A549 (cell line): ENCODE measurements around the gene UBA7. TPM values are rescaled to one million over a fixed set of nuclear protein-coding genes. Genes with fewer than 3 reads are reported as not detected.

Experiments used
- ATAC-seq, 2 experiments: fragments of 200-7000 bp in 1 of 2; fragments of >200 bp in 1 of 2; cut with Nextera tagmentation in 1 of 2; cut with Tn5 transposase in 1 of 2; 3 replicates each; pipeline versions ENCODE4 v1.8.0 to v1.9.1; 2018 to 2020; ENCODE audit warnings: mild to moderate bottlenecking in 1 of 2, moderate library complexity in 1 of 2
- CTCF ChIA-PET: fragments of 300-600 bp; sonication (Branson Sonifier 250); formaldehyde crosslinking; extraction: SDS; loops from one replicate; lab custom pipeline; 2021; ENCODE audit warnings: antibody characterized with exemption, inconsistent platforms; lab: Yijun Ruan, JAX
- POLR2A ChIA-PET: fragments of 350-600 bp; formaldehyde crosslinking; extraction: SDS; loops from one replicate; lab custom pipeline; 2021; ENCODE audit warnings: antibody characterized with exemption, inconsistent platforms; lab: Yijun Ruan, JAX
- DNase-seq, 2 experiments: peaks; one replicate each; pipeline versions ENCODE4 v3.0.0 to v3.0.0-alpha.2; 2011 to 2016; ENCODE audit warnings: low read depth in 1 of 2, low spot score in 1 of 2
- FAIRE-seq: peaks from 2 replicates; lab custom pipeline; 2011; peaks lifted over from hg19 to GRCh38; lab: Jason Lieb, UNC
- H3K27ac ChIP-seq, 2 experiments: fragments of >200 bp; sonication (Bioruptor Twin); formaldehyde crosslinking; 3 replicates each; pipeline ENCODE4 v1.5.1; 2016 to 2017
- H3K4me1 ChIP-seq: fragments of >200 bp; sonication (Bioruptor Twin); formaldehyde crosslinking; 3 replicates; pipeline ENCODE4 v1.6.1; 2016
- H3K4me2 ChIP-seq: fragments of >200 bp; sonication (Bioruptor Twin); formaldehyde crosslinking; 3 replicates; pipeline ENCODE4 v1.6.1; 2016
- H3K4me3 ChIP-seq: fragments of >200 bp; sonication (Bioruptor Twin); formaldehyde crosslinking; 3 replicates; pipeline ENCODE4 v1.5.1; 2016
- H3K9me3 ChIP-seq: fragments of >200 bp; sonication (Bioruptor Twin); formaldehyde crosslinking; 3 replicates; pipeline ENCODE4 v1.6.1; 2016
- BHLHE40 ChIP-seq: IDR thresholded peaks from 2 replicates; pipeline ENCODE4 v1.6.1; 2012; ENCODE audit warnings: low read depth, low read length, inconsistent platforms
- CBX2 ChIP-seq: fragments of 200-600 bp; sonication (generic); IDR thresholded peaks from 2 replicates; pipeline ENCODE4 v1.6.1; 2016; ENCODE audit warnings: low read depth, mild to moderate bottlenecking, borderline replicate concordance
- CBX8 ChIP-seq: fragments of 200-600 bp; sonication (generic); IDR thresholded peaks from 2 replicates; pipeline ENCODE4 v1.6.1; 2016
- CEBPB ChIP-seq, 2 experiments: fragments of >200 bp in 1 of 2; sonication (Bioruptor Twin) in 1 of 2; formaldehyde crosslinking in 1 of 2; IDR thresholded peaks; 2 replicates each; pipeline ENCODE4 v1.6.1; 2012 to 2016
- CHD4 ChIP-seq: fragments of 200-600 bp; sonication (generic); IDR thresholded peaks from 2 replicates; pipeline ENCODE4 v1.6.1; 2016; ENCODE audit warnings: antibody characterized with exemption, mild to moderate bottlenecking, borderline replicate concordance
- EHMT2 ChIP-seq: fragments of 200-600 bp; sonication (generic); IDR thresholded peaks from 2 replicates; pipeline ENCODE4 v1.6.1; 2016; ENCODE audit warnings: antibody characterized with exemption, low read depth, mild to moderate bottlenecking, moderate library complexity
- EP300 ChIP-seq, 2 experiments: fragments of >200 bp; sonication (Bioruptor Twin); formaldehyde crosslinking; IDR thresholded peaks; 2 replicates in 1 of 2; 3 replicates in 1 of 2; pipeline ENCODE4 v1.6.1; 2016 to 2017
- FOSB ChIP-seq: fragments of 250-450 bp; sonication (Bioruptor Pico); IDR thresholded peaks from 2 replicates; pipeline ENCODE4 v1.5.0; 2020; ENCODE audit warnings: mild to moderate bottlenecking, moderate library complexity
- FOXS1 ChIP-seq: fragments of 250-450 bp; sonication (Bioruptor Pico); IDR thresholded peaks from 2 replicates; pipeline ENCODE4 v1.5.0; 2020; ENCODE audit warnings: mild to moderate bottlenecking, moderate library complexity
- GATA3 ChIP-seq: IDR thresholded peaks from 2 replicates; pipeline ENCODE4 v1.6.1; 2012; ENCODE audit warnings: borderline replicate concordance
- HES2 ChIP-seq: fragments of >200 bp; sonication (Bioruptor Twin); formaldehyde crosslinking; IDR thresholded peaks from 2 replicates; pipeline ENCODE4 v1.6.1; 2016
- HEYL ChIP-seq: fragments of 250-450 bp; sonication (Bioruptor Pico); IDR thresholded peaks from 2 replicates; pipeline ENCODE4 v1.8.0; 2021; ENCODE audit warnings: mild to moderate bottlenecking, moderate library complexity
- HOXA7 ChIP-seq: fragments of 250-450 bp; sonication (Bioruptor Pico); IDR thresholded peaks from 2 replicates; pipeline ENCODE4 v1.5.0; 2020; ENCODE audit warnings: mild to moderate bottlenecking, moderate library complexity
- HOXB13 ChIP-seq: fragments of 250-450 bp; sonication (Bioruptor Pico); IDR thresholded peaks from 2 replicates; pipeline ENCODE4 v1.5.0; 2020; ENCODE audit warnings: low read depth, mild to moderate bottlenecking, moderate library complexity
- HOXB5 ChIP-seq: fragments of 250-450 bp; sonication (Bioruptor Pico); IDR thresholded peaks from 2 replicates; pipeline ENCODE4 v1.5.0; 2020; ENCODE audit warnings: mild to moderate bottlenecking, moderate library complexity
- JUNB ChIP-seq: fragments of >200 bp; sonication (Bioruptor Twin); formaldehyde crosslinking; IDR thresholded peaks from 2 replicates; pipeline ENCODE4 v1.6.1; 2016
- KDM5A ChIP-seq: fragments of 200-600 bp; sonication (generic); IDR thresholded peaks from 2 replicates; pipeline ENCODE4 v1.6.1; 2016; ENCODE audit warnings: antibody characterized with exemption, mild to moderate bottlenecking
- MAX ChIP-seq: IDR thresholded peaks from 2 replicates; pipeline ENCODE4 v1.6.1; 2012
- MYC ChIP-seq: IDR thresholded peaks from 2 replicates; pipeline ENCODE4 v1.6.1; 2012; ENCODE audit warnings: mild to moderate bottlenecking, inconsistent platforms, low read length, improper control_type of control experiment, borderline replicate concordance
- NFE2L2 ChIP-seq: fragments of 150-350 bp; conservative IDR thresholded peaks from 2 replicates; pipeline ENCODE4 v1.6.1; 2014; ENCODE audit warnings: low read length
- NPAS2 ChIP-seq: fragments of 250-450 bp; sonication (Bioruptor Pico); IDR thresholded peaks from 2 replicates; pipeline ENCODE4 v1.8.0; 2022; ENCODE audit warnings: mild to moderate bottlenecking, moderate library complexity, borderline replicate concordance
- NR3C1 ChIP-seq: fragments of >200 bp; sonication (Bioruptor Twin); formaldehyde crosslinking; IDR thresholded peaks from 3 replicates; pipeline ENCODE4 v1.6.1; 2017
- PHF8 ChIP-seq: fragments of 200-600 bp; sonication (generic); IDR thresholded peaks from 2 replicates; pipeline ENCODE4 v1.6.1; 2016; ENCODE audit warnings: low read depth, mild to moderate bottlenecking, antibody characterized with exemption, moderate library complexity, borderline replicate concordance
- POLR2A ChIP-seq: IDR thresholded peaks from 2 replicates; pipeline ENCODE4 v1.6.1; 2012; ENCODE audit warnings: mild to moderate bottlenecking, low read length
- POLR2AphosphoS2 ChIP-seq: conservative IDR thresholded peaks from 2 replicates; pipeline ENCODE4 v1.6.1; 2012; ENCODE audit warnings: low read length, improper control_type of control experiment, inconsistent platforms
- RAD21 ChIP-seq, 2 experiments: fragments of >200 bp in 1 of 2; sonication (Bioruptor Twin) in 1 of 2; formaldehyde crosslinking in 1 of 2; IDR thresholded peaks in 1 of 2; conservative IDR thresholded peaks in 1 of 2; 2 replicates in 1 of 2; 3 replicates in 1 of 2; pipeline ENCODE4 v1.6.1; 2012 to 2018; ENCODE audit warnings: inconsistent platforms in 1 of 2
- RFX5 ChIP-seq: fragments of 450-650 bp; IDR thresholded peaks from 2 replicates; pipeline ENCODE4 v1.7.1; 2014; ENCODE audit warnings: antibody characterized with exemption, mild to moderate bottlenecking, moderate library complexity
- RNF2 ChIP-seq: fragments of 200-600 bp; sonication (generic); IDR thresholded peaks from 2 replicates; pipeline ENCODE4 v1.6.1; 2016; ENCODE audit warnings: low read depth, mild to moderate bottlenecking, antibody characterized with exemption, moderate library complexity, borderline replicate concordance
- SREBF2 ChIP-seq: fragments of 450-650 bp; IDR thresholded peaks from 2 replicates; pipeline ENCODE4 v1.6.1; 2014; ENCODE audit warnings: mild to moderate bottlenecking, moderate library complexity
- TFCP2L1 ChIP-seq: fragments of 250-450 bp; sonication (Bioruptor Pico); IDR thresholded peaks from 2 replicates; pipeline ENCODE4 v1.5.0; 2021; ENCODE audit warnings: mild to moderate bottlenecking
- TP53 ChIP-seq: fragments of 250-450 bp; sonication (Bioruptor Pico); IDR thresholded peaks from 2 replicates; pipeline ENCODE4 v1.5.0; 2021; ENCODE audit warnings: mild to moderate bottlenecking, moderate library complexity
- USF2 ChIP-seq: fragments of 450-650 bp; IDR thresholded peaks from 2 replicates; pipeline ENCODE4 v1.6.1; 2014; ENCODE audit warnings: antibody characterized with exemption
- ZNF302 ChIP-seq: fragments of 250-450 bp; sonication (Bioruptor Pico); IDR thresholded peaks from 2 replicates; pipeline ENCODE4 v1.9.0; 2021; ENCODE audit warnings: inconsistent platforms, mild to moderate bottlenecking, moderate library complexity
- ZSCAN20 ChIP-seq: fragments of 250-450 bp; sonication (Bioruptor Pico); IDR thresholded peaks from 2 replicates; pipeline ENCODE4 v1.8.0; 2022; ENCODE audit warnings: mild to moderate bottlenecking, moderate library complexity
- WGBS: methylation state at CpG from one replicate; pipeline ENCODE4 v1.1.6; 2017; ENCODE audit errors: missing lambda C conversion rate; 5-methylcytosine and 5-hydroxymethylcytosine counted together
- polyA plus RNA-seq, 4 experiments: library from polyadenylated mRNA; depleted of rRNA in 3 of 4; stranded (reverse); fragments of >200 nt; fragmentation: RNase III in 1 of 4; extraction: RNeasy Plus Mini Kit Qiagen cat#74134 plus additional on column Dnase treatment in 1 of 4; gene quantifications; 2 replicates in 3 of 4; 3 replicates in 1 of 4; pipeline ENCODE4 v1.2.3, GENCODE V29; 2011 to 2017

Gene UBA7
- polyA plus RNA-seq, 2 of the 4 experiments (the other 2 are of a cell fraction): 0.22 to 0.54 TPM

- Histone ChIP-seq H3K4me1 (peaks cover 11% of the 10 kb centered on the region), H3K4me3 (no peak overlapping the region), H3K4me2 (no peak overlapping the region), H3K27ac (peak overlapping the region in 1 of 2 experiments; percentile 93; a peak in 3 of 6 replicates), H3K9me3 (no peaks in the 10 kb centered on the region)
- WGBS: 94% methylated on average over 5 of the region's 5 CpGs
- no peak for ATAC-seq
- no peak for DNase-seq
- TF ChIP-seq HOXA7 (CRISPR knock-in tag): no peak
- TF ChIP-seq CBX8: no peak
- no peak for TF ChIP-seq ZNF302
- ChIA-PET POLR2A (no interaction called here), CTCF (interaction anchor here (1.3 to 2.0 kb wide), 2 partner anchors 16 to 52 kb away, joined by 5 to 11 read pairs; partner anchors contain the start of gene INKA1)
- FAIRE-seq: no peak
Observed at GRCh38 chr3:49787536-49787935, 26.2 kb downstream of the UBA7 start.

GRCh38 chr3:49787182-49787464 is 26.6 kb downstream of the UBA7 start:
- TF ChIP-seq FOSB (CRISPR knock-in tag): no peak
- no peak for TF ChIP-seq NFE2L2
- no peak for TF ChIP-seq TFCP2L1 (CRISPR knock-in tag)
- no peak for TF ChIP-seq NR3C1
- no peak for TF ChIP-seq HEYL (CRISPR knock-in tag)
- TF ChIP-seq EP300 (IDR thresholded peaks at IDR 0.05): no peak
- no peak for FAIRE-seq
- Histone ChIP-seq H3K4me3 (peak overlapping the region; percentile 82; the same call in 1 of the 3 replicates), H3K4me1 (peaks cover 11% of the 10 kb centered on the region), H3K4me2 (peak overlapping the region; percentile 96), H3K9me3 (no peaks in the 10 kb centered on the region), H3K27ac (peak overlapping the region; percentile 87 to 93)
- ChIA-PET POLR2A (no interaction called here), CTCF (interaction anchor here (1.3 to 2.0 kb wide), 3 partner anchors 12 to 52 kb away, joined by 3 to 11 read pairs (median 5); partner anchors contain the start of genes CDHR4 and INKA1)
- DNase-seq: no peak
- no peak for ATAC-seq
- WGBS: 59% methylated on average over 3 of the region's 3 CpGs

- Histone ChIP-seq H3K27ac (peak within 1 kb of the TSS; percentile 87 to 95), H3K4me3 (peak within 1 kb of the TSS; percentile 82), H3K9me3 (no peaks in the 10 kb centered on the region), H3K4me2 (peak within 1 kb of the TSS; percentile 97), H3K4me1 (peaks cover 11% of the 10 kb centered on the region)
- ATAC-seq (peak; percentile 98 to 99), DNase-seq (peak; percentile 98 to 99), FAIRE-seq (peak; percentile 85)
- 19% methylated on average over 14 of the region's 55 CpGs for WGBS
- ChIA-PET CTCF (interaction anchor here (0.6 to 2.0 kb wide), 5 partner anchors 13 to 53 kb away, joined by 3 to 11 read pairs (median 3); partner anchors contain the start of genes CDHR4 and INKA1), POLR2A (interaction anchor here (0.6 to 1.4 kb wide), 5 partner anchors 13 to 306 kb away, joined by 3 to 12 read pairs (median 3); partner anchors contain the start of genes CDHR4 and INKA1)
- TF ChIP-seq KDM5A (no peak), RFX5 (no peak), CEBPB (IDR thresholded peaks at IDR 0.05) (no peak), TP53 (CRISPR knock-in tag) (0 out of 2 replicates have a peak, but pooled peaks have one; percentile 69), MYC (no peak), CHD4 (no peak), PHF8 (peak; percentile 41; the same call in 1 of the 2 replicates), FOXS1 (CRISPR knock-in tag) (no peak), CBX2 (no peak), NFE2L2 (no peak), POLR2A (peak; percentile 89), HOXB13 (CRISPR knock-in tag) (peak; percentile 64; the same call in 1 of the 2 replicates), SREBF2 (no peak), BHLHE40 (peak; percentile 83), MAX (peak; percentile 84), TFCP2L1 (CRISPR knock-in tag) (0 out of 2 replicates have a peak, but pooled peaks have one; percentile 61), CBX8 (no peak), GATA3 (no peak), POLR2AphosphoS2 (no peak), RAD21 (conservative IDR thresholded peaks at IDR 0.05 in 1 of 2, IDR thresholded peaks at IDR 0.05 in 1 of 2) (no peak), EHMT2 (no peak), JUNB (no peak), HES2 (no peak), ZSCAN20 (CRISPR knock-in tag) (no peak), NPAS2 (CRISPR knock-in tag) (peak; percentile 53; the same call in 1 of the 2 replicates), USF2 (peak; percentile 98), RNF2 (peak; percentile 64; the same call in 1 of the 2 replicates), HEYL (CRISPR knock-in tag) (peak; percentile 60; the same call in 1 of the 2 replicates), HOXB5 (CRISPR knock-in tag) (peak; percentile 57; the same call in 1 of the 2 replicates), HOXA7 (CRISPR knock-in tag) (no peak)
Observed at GRCh38 chr3:49786357-49787181, 27.2 kb downstream of the UBA7 start, which contains the start of gene IP6K1. IP6K1 (minus strand) TSS chr3:49786542; CDS start chr3:49748040, 38,502 bp downstream.
